Activated T-helper 1 cell treated with anti-CD3 and anti-CD28 coated beads, Interleukin-12 subunit alpha, Interleukin-12 subunit beta, Interleukin-2, Interleukin-4 antibody, amounts not matched to agents 30 ng/mL and 10 ng/mL and 1 ng/mL, durations not matched to agents 14 hours and 24 hours and 36 hours (primary cell): ENCODE data around the gene SLC26A5. TPM values are rescaled to one million over a fixed set of nuclear protein-coding genes. Genes with fewer than 3 reads are reported as not detected.

ENCODE experiments used
- total RNA-seq: library from RNA; stranded (reverse); gene quantifications from 2 replicates; pipeline ENCODE4 v1.2.3, GENCODE V29; 2022

The SLC26A5 gene
- total RNA-seq, 1 donor from 2014 or later: not detected

Other genes starting within 250 kb of the SLC26A5 start
- 71.5 and 75.5 TPM in 2 replicates for gene PMPCB, start 148.8 kb downstream of the SLC26A5 start, total RNA-seq
- gene DNAJC2, start 101.4 kb downstream of the SLC26A5 start, total RNA-seq: 63.8 and 68.6 TPM in 2 replicates
- 220 and 225 TPM in 2 replicates for gene PSMC2, start 98.6 kb downstream of the SLC26A5 start, total RNA-seq